BLaER1 (cell line): ENCODE data around the gene IPO5.

Source experiments
- H3K27ac ChIP-seq: shearing (Covaris generic); formaldehyde crosslinking; 2 replicates; pipeline ENCODE4 v1.8.1; 2022
- H3K27me3 ChIP-seq: shearing (Covaris generic); formaldehyde crosslinking; 2 replicates; pipeline ENCODE4 v1.8.1; 2022
- H3K36me3 ChIP-seq: shearing (Covaris generic); formaldehyde crosslinking; 2 replicates; pipeline ENCODE4 v1.8.1; 2022
- H3K4me1 ChIP-seq: shearing (Covaris generic); formaldehyde crosslinking; 2 replicates; pipeline ENCODE4 v1.8.1; 2022
- H3K4me2 ChIP-seq: shearing (Covaris generic); formaldehyde crosslinking; 2 replicates; pipeline ENCODE4 v1.8.1; 2022
- H3K4me3 ChIP-seq: shearing (Covaris generic); formaldehyde crosslinking; 2 replicates; pipeline ENCODE4 v1.8.1; 2022
- H3K9ac ChIP-seq: shearing (Covaris generic); formaldehyde crosslinking; 2 replicates; pipeline ENCODE4 v1.8.1; 2022
- H3K9me3 ChIP-seq: shearing (Covaris generic); formaldehyde crosslinking; 2 replicates; pipeline ENCODE4 v1.8.1; 2022
- H4K20me1 ChIP-seq: shearing (Covaris generic); formaldehyde crosslinking; 2 replicates; pipeline ENCODE4 v1.8.1; 2022
- Cebpa-rat ChIP-seq: shearing (Covaris generic); IDR thresholded peaks from 2 replicates; pipeline ENCODE4 v1.8.1; 2022

IPO5 gene

DNA sequence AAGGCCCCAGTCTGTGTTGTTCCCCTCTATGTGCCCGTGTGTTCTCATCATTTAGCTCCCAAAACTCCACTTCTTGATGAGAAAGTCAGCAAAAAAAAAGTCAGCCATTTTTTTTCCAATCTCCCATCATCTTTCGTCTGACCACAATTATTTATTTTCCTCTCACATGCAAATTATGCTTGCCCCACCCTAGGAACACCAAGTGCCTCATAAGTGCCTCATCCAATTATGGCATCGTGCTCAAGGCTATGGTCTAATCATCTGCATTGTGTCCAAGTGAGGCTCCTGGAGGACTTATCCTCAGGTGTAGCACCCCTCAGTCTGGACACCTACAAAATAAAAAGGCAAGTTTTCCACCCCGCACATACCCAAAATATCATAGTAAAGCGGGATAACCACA lies 20.8 kb upstream of the IPO5 start:
- Histone ChIP-seq H3K4me2 (no peak overlapping the region), H3K9ac (no peak overlapping the region), H3K4me1 (peaks cover 6% of the 10 kb centered on the region), H3K27ac (no peak overlapping the region), H3K9me3 (no peaks in the 10 kb centered on the region), H3K36me3 (no peaks in the 10 kb centered on the region), H3K4me3 (no peak overlapping the region), H3K27me3 (no peaks in the 10 kb centered on the region), H4K20me1 (no peaks in the 10 kb centered on the region)
- no peak for TF ChIP-seq Cebpa-rat

DNA sequence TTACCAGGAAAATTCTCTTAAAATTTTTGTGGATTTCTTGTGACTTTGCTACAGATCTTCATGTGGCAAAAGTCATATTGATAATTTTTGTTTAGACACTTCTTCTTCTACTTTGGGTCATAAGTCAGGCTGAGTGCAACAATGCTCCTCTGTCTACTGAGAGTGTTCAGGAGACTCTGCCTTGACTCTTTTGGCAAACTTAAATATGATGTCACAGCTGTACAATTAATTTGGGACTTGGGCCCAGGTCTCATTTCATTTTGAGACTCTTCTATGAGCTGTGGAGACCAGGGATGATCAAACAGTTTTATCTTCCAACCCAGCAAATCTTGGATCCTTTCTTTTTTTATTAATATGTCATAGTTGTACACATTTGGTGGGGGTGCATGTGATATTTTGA lies 19.7 kb upstream of the IPO5 start:
- Histone ChIP-seq H3K4me1 (peaks cover 9% of the 10 kb centered on the region), H3K4me2 (no peak overlapping the region), H3K9me3 (no peaks in the 10 kb centered on the region), H4K20me1 (no peaks in the 10 kb centered on the region), H3K4me3 (no peak overlapping the region), H3K36me3 (no peaks in the 10 kb centered on the region), H3K9ac (no peak overlapping the region), H3K27me3 (no peaks in the 10 kb centered on the region), H3K27ac (no peak overlapping the region)
- no peak for TF ChIP-seq Cebpa-rat

DNA sequence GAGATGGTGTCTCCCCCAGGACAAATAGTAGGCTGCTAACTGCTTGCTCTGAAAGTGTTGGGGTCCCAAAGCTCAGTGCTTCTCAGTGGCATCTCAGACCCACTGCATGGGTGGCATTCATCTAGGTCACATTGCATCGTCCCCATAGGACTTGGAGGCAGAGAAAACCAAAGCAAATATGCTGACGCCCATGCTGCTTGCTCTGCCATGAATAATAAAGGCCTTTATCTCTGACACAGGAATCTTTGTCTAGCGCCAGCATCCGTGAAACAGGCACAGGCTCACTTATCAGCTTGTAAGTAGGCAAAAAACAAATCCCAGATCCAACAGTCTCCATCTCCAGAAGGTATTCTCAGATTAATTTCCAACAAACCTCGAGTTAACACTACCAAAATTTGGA lies 18.9 kb upstream of the IPO5 start:
- Histone ChIP-seq H3K27ac (no peak overlapping the region), H3K4me3 (no peak overlapping the region), H3K36me3 (no peaks in the 10 kb centered on the region), H3K27me3 (no peaks in the 10 kb centered on the region), H3K9ac (no peak overlapping the region), H3K4me2 (no peak overlapping the region), H3K4me1 (peaks cover 9% of the 10 kb centered on the region), H4K20me1 (no peaks in the 10 kb centered on the region), H3K9me3 (no peaks in the 10 kb centered on the region)
- no peak for TF ChIP-seq Cebpa-rat

DNA sequence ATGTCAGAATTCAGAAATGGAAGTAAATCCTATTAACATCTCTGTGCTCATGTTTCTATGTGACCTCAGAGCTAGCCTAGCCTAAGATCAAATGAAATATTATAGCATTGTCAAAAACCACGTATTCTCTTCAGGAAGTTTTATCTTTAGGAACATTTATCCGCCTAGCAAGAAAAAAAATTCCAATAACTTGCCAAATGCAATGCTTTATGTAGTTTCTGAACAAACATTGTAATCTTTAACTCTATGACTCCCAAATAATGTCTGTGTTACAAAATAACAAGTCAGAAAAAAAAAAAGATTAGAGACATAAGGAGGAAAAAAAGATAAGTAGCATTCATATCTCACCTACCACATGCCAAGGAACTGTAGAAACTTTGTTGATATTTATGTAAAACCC lies 18.4 kb upstream of the IPO5 start:
- Histone ChIP-seq H3K9ac (no peak overlapping the region), H3K4me2 (no peak overlapping the region), H4K20me1 (no peaks in the 10 kb centered on the region), H3K4me3 (no peak overlapping the region), H3K27me3 (no peaks in the 10 kb centered on the region), H3K27ac (no peak overlapping the region), H3K9me3 (no peaks in the 10 kb centered on the region), H3K4me1 (peaks cover 9% of the 10 kb centered on the region), H3K36me3 (no peaks in the 10 kb centered on the region)
- TF ChIP-seq Cebpa-rat, result no peak

DNA sequence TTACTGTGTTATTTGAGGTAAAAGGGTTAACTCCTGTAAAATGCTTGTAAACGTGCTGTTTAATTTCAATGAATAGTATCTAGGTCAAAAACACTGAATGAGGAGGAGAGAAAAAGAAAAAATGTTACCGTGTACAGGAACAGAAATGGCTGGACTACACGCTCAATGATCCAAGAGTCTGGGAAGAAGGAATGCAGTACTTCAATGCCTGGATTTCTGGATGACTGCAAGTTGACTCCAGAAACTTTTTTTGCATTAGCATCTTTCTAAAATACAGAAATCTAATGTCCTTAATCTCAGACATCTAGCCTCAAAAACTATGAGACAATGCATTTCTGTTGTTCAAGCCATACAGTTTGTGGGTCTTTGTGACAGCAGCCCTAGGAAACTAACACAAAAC lies 17.4 kb upstream of the IPO5 start:
- Histone ChIP-seq H3K9ac (no peak overlapping the region), H3K4me3 (no peak overlapping the region), H4K20me1 (no peaks in the 10 kb centered on the region), H3K4me2 (no peak overlapping the region), H3K4me1 (peaks cover 9% of the 10 kb centered on the region), H3K36me3 (no peaks in the 10 kb centered on the region), H3K27me3 (no peaks in the 10 kb centered on the region), H3K27ac (no peak overlapping the region), H3K9me3 (no peaks in the 10 kb centered on the region)
- no peak for TF ChIP-seq Cebpa-rat

DNA sequence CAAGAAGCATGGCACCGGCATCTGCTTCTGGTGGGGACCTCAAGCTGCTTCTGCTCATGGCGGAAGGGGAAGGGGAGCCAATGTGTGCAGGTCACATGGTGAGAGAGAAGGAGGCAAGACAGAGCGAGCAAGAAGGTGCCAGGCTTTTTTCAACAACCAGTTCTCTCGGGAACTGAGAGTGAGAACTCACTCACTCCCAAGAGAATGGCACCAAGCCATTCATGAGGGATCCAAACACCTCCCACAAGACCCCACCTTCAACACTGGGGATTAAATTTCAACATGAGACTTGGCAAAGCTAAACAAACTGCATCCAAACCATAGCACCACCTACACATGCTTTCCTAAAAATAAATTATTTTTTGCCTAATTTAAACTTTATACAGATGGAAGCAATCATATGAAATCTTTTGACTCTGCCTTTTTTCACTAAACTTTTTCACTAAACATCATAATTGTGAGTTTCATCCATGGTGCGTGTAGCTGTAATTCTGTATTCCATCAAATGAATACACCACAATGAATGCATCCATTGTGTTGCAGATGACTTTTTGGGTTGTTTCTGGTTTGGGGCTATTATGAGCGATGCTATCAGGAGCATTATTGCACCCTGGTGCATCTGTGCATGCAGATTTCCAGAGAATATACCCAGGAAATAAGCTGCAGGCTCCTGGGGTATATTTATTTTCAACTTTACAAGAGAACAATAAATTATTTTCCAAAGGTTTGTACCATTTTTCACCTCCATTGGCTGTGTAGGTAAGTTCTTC lies 14.6 kb upstream of the IPO5 start:
- TF ChIP-seq Cebpa-rat, result no peak
- Histone ChIP-seq H3K27ac (no peak overlapping the region), H3K9me3 (no peaks in the 10 kb centered on the region), H3K4me3 (no peak overlapping the region), H4K20me1 (no peaks in the 10 kb centered on the region), H3K36me3 (no peaks in the 10 kb centered on the region), H3K27me3 (no peaks in the 10 kb centered on the region), H3K4me1 (peaks cover 9% of the 10 kb centered on the region), H3K4me2 (no peak overlapping the region), H3K9ac (no peak overlapping the region)

DNA sequence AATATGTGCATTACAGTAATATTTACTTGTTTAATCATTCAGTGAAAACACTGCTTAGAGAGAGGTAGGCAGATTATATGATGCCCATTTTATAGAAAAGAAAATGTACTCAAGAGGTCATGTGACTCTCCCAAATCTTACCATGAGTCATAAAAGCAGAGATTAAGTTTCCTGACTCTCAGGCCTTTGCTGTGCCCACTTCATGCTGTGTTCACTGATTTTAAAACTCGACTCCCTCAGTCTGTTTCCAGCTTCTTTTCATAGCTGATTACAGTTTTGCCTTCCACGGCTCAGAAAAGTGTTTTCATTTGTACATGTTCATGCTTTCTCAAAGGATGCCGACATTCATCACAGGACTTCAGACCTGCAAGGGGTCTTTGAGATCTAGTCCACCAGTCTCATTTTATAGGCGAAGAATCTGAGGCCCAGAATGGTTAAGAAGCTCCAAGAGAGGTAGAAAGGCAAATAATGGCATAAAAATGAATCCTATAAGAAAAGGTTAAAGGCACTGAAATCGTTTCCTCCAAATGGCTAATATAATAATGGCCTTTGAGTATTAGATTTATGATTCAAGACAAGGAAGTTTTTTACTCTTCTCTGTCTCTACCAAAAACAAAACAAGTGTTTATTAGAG lies 9.0 kb upstream of the IPO5 start:
- Histone ChIP-seq H3K9ac (no peak overlapping the region), H3K4me2 (no peak overlapping the region), H3K27me3 (no peaks in the 10 kb centered on the region), H4K20me1 (no peaks in the 10 kb centered on the region), H3K36me3 (no peaks in the 10 kb centered on the region), H3K4me3 (no peak overlapping the region), H3K9me3 (peaks cover 19% of the 10 kb centered on the region), H3K27ac (no peak overlapping the region), H3K4me1 (no peaks in the 10 kb centered on the region)
- TF ChIP-seq Cebpa-rat, result no peak

DNA sequence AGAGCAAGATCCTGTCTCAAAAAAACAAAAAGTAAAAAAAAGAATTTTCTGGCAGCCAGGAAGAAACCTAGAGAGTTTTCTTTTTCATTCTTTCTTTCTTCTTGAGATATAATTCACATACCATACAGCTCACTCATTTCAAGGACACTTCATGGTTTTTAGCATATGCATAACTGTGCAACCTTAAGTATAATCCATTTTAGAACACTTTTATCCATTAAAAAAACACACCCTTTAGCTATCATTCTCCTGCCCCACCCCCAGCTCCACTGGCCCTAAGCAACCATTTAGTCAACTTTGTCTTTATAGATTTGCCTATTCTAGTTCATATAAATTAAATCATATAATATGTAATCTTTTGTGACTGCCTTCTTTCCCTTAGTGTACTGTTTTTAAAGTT lies 8.1 kb upstream of the IPO5 start:
- Histone ChIP-seq H4K20me1 (no peaks in the 10 kb centered on the region), H3K27me3 (no peaks in the 10 kb centered on the region), H3K27ac (no peak overlapping the region), H3K36me3 (no peaks in the 10 kb centered on the region), H3K4me3 (no peak overlapping the region), H3K4me2 (no peak overlapping the region), H3K9me3 (peaks cover 27% of the 10 kb centered on the region), H3K9ac (no peak overlapping the region), H3K4me1 (no peaks in the 10 kb centered on the region)
- TF ChIP-seq Cebpa-rat, result no peak

DNA sequence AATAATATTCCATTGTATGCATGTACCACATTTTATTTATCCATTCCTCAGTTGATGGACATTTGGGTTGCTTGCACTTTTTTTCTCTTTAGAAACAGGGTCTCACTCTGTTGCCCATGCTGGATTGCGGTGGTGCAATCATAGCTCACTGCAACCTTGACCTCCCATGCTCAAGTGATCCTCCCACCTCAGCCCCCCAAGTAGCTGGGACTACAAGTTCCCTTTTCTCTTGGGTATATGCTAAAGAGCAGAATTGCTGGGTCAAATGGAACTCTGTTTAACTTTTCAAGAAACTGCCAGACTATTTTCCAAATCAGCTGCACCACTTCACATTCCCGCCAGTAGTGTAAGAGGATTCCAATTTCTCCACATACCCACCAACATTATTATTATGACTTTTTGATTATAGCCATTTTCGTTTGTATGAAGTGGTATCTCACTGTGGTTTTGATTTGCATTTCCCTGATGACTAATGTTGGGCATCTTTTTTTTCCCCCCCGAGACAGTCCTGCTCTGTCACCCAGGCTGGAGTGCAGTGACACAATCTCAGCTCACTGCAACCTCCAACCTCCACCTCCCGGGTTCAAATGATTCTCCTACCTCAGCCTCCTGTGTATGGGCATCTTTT lies 7.6 kb upstream of the IPO5 start:
- H3K9ac ChIP-seq, result no peak overlapping the region
- TF ChIP-seq Cebpa-rat, result no peak
- no peak overlapping the region for H3K4me3 ChIP-seq
- H3K9me3 ChIP-seq, result peaks cover 33% of the 10 kb centered on the region
- no peaks in the 10 kb centered on the region for H3K36me3 ChIP-seq
- no peak overlapping the region for H3K4me2 ChIP-seq
- H4K20me1 ChIP-seq, result no peaks in the 10 kb centered on the region
- no peaks in the 10 kb centered on the region for H3K27me3 ChIP-seq
- no peaks in the 10 kb centered on the region for H3K4me1 ChIP-seq
- no peak overlapping the region for H3K27ac ChIP-seq

DNA sequence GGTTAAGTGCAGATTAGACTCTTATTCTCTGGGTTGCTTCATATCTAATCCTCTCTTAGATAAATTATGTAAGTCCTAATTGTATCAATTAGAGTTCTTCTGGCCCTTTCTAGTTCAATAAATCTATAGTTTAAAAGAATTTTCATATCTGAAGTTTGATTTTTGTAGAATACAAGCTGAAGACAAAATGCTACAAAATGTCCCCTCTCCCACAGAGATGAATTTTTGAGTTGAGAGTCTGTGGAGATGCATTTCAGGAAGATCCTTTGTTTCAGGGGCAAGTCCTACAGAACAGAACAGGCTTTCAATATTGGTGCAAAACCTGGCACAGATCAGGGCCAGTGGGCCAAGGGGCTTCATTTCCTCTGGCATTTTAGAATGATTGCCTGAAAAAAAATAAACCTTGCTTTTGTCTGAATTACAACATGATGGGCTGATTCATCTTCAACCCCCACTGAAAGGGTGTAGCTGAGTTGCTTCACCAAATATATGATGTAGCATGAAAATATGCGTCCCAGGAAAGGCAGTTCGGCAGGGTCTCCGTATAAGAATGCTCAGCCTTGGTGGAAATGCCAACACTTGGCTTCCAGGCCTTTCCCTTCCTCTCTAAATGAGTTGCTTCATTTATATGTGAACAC lies 6.4 kb upstream of the IPO5 start:
- Histone ChIP-seq H3K9me3 (peaks cover 33% of the 10 kb centered on the region), H3K36me3 (no peaks in the 10 kb centered on the region), H3K4me3 (no peak overlapping the region), H3K9ac (no peak overlapping the region), H3K4me1 (no peaks in the 10 kb centered on the region), H4K20me1 (no peaks in the 10 kb centered on the region), H3K4me2 (no peak overlapping the region), H3K27me3 (no peaks in the 10 kb centered on the region), H3K27ac (no peak overlapping the region)
- no peak for TF ChIP-seq Cebpa-rat
